GM18526 (cell line): ENCODE data around the gene CCDC195.

Source experiments
- POLR2A ChIP-seq: IDR thresholded peaks from 3 replicates; pipeline ENCODE4 v1.6.1; 2011; ENCODE audit not compliant: insufficient read length; ENCODE audit errors: extremely low read depth

CCDC195 gene, protein sequence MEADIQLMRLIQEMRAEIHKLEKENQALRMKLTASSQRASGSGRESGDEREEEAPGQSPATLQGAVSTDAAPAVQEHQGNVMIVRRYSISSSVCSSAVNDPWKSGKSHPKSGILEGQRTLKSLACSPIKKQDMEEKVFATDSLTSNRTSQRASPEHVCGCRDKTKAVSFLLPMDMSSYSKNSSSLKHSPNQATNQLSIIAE

GRCh38 chr2:224716201-224716600 is at the start of gene CCDC195:
Gene CCDC195 (minus strand): TSS chr2:224716365. CDS start chr2:224716365, 0 bp downstream.
- no peak for TF ChIP-seq POLR2A

DNA sequence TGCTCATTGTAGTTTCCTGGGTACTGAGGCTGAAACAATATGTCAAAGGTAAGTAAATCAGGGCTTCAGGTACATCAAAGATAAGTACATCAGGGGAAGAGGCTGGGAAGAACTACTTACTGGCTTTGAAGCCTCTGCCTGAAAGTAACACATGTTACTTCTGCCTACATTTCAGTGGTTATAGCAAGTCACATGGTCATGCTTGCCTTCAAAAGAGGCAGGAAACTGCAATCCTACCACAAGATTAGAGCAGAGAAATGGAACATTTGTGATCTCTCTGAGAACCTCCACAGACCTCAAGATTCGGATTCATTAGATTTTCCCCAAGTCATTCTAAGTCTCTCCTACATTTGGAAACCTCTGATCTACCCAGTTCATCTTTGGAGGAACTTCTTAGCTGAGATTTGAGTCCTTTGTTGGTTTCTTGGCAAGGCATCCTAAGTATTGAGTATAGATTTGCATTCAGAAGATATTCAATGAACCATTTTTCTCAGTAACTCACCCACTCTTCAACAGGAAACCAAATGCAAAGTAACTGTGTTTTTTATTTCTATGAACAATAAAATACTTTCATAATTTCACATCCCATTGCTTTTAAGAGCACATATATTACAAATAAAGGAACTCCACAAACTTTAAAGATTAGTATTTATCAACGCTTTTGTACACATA is 48.5 kb upstream of the CCDC195 start:
- no peak for TF ChIP-seq POLR2A

DNA sequence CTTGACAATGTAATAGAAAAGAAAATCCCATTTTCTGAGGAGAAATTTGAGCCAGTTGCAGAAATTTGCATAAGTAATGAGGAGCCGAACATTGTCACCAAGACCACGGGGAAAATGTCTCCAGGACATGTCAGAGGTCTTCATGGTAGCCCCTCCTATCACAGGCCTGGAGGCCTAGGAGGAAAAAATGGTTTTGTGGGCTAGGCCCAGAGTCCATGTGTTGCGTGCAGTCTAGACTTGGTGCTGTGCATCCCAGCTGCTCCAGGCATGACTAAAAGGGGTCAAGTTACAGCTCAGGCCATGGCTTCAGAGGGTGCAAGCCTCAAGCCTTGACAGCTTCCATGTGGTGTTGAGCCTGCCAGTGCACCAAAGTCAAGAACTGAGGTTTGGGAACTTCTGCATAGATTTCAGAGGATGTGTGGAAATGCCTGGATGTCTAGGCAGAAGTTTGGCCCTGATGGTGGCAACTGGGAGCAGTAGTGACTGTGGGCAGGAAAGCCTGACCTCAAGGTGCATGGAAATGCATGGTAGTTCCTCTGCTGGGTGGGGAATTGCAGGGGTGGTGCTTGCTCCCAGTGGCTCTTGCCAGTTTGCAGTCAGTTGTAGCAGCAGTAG is 41.9 kb upstream of the CCDC195 start:
- no peak for TF ChIP-seq POLR2A

DNA sequence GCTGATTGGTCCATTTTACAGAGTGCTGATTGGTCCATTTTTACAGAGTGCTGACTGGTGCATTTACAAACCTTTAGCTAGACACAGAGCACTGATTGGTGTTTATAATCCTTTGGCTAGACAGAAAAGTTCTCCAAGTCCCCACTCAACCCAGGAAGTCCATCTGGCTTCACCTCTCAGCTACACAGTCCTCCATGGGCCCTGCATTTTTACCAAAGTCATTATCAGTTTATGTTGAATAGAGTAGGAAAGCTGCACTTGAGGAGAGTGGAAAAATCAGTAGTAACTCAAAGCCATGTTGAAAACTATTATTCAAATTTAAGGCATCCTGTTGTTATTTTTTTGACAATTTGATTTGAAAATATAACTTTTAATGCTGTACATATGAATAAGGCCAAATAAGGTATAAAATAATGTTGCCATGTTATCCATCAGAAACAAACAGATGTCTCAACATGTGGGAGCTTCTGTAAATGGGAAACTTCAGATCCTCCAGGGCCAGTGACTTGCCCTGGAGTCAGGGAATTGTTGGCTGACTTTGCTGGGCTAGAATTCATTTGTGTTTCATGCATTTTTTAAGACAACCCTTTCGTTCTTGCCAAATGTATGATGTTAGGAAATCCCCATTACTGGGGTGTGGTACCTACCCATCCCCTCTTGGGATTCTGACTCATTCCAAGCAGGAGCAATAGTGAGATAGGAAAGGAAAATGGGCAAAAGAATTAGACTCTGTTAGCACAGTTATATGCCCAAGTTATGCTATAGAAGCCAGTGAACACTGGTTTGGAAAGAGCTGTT is 37.8 kb upstream of the CCDC195 start:
- no peak for TF ChIP-seq POLR2A

GRCh38 chr2:224751996-224752698 is 36.0 kb upstream of the CCDC195 start:
- TF ChIP-seq POLR2A, result no peak

GRCh38 chr2:224749136-224749535 is 33.0 kb upstream of the CCDC195 start:
- TF ChIP-seq POLR2A, result no peak

- TF ChIP-seq POLR2A, result no peak
Observed at GRCh38 chr2:224747765-224748164, 31.6 kb upstream of the CCDC195 start.

DNA sequence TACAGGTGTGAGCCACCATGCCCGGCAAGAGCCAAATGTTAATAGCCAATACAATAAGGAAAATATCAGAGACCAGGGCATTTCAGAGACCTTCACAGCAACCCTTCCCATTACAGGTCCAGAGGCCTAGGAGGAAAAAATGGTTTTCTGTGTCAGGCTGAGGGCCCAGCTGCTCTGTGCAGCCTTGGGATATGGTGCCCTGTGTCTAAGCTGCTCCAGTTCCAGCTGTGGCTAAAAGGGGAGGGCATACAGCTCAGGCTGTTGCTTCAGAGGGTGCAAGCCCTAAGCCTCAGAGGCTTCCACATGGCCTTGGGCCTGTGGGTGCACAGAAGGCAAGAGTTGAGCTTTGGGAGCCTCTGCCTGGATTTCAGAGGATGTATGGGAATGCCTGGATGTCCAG is 20.1 kb upstream of the CCDC195 start:
- TF ChIP-seq POLR2A, result no peak

DNA sequence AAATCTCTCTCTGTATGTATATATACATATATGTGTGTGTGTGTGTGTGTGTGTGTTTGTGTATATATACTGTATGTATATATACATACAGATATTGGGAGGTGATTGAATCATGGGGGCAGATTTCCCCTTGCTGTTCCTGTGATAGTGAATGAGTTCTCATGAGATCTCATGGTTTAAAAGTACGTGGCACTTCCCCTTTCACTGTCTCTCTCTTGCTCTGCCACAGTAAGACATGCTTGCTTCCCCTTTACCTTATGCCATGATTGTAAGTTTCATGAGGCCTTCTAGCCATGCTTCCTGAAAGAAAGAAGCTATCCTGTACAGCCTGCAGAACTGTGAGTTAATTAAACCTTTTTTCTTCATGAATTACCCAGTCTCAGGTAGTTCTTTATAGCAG is 18.8 kb upstream of the CCDC195 start:
- TF ChIP-seq POLR2A, result no peak

GRCh38 chr2:224731665-224732064 is 15.5 kb upstream of the CCDC195 start:
- TF ChIP-seq POLR2A, result no peak

DNA sequence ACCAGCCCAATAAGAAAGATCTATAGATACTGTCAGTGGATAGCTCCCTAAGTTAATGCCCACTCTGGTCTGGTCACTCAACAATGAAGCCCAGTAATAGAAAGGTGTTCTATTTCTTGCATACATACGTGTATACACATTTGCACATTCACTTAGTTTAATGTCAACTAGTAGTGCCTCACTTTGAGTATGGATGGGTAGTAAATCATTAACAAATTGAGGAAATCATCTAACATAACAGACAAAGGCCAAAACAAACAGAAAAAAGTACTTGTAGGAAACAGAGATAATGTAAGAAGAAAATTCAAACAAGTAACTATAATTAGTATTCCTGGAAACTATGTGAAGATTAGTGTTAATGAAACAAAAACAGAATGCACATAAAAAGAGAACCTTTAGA is 13.3 kb upstream of the CCDC195 start:
- TF ChIP-seq POLR2A, result no peak

DNA sequence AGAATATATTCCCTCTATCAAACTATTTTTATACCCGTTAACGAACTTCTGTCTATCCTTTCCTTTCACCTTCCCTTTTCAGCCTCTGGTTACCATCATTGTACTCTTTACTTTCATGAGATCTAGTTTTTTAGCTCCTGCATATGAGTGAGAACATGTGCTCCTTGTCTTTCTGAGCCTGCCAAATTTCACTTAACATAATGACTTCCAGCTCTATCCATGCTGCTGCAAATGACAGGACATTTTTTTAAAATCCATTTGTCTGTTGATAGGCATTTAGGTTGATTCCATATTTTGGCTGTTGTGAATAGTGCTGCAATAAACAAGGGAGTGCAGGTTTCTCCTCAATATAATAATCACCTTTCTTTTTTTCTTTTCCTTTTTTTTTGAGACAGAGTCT is 8.2 kb upstream of the CCDC195 start:
- TF ChIP-seq POLR2A, result no peak

- TF ChIP-seq POLR2A, result no peak
Observed at GRCh38 chr2:224723586-224724217, 7.5 kb upstream of the CCDC195 start.

GRCh38 chr2:224722770-224723169 is 6.6 kb upstream of the CCDC195 start:
- no peak for TF ChIP-seq POLR2A

- TF ChIP-seq POLR2A, result no peak
Observed at GRCh38 chr2:224722250-224722649, 6.1 kb upstream of the CCDC195 start.

DNA sequence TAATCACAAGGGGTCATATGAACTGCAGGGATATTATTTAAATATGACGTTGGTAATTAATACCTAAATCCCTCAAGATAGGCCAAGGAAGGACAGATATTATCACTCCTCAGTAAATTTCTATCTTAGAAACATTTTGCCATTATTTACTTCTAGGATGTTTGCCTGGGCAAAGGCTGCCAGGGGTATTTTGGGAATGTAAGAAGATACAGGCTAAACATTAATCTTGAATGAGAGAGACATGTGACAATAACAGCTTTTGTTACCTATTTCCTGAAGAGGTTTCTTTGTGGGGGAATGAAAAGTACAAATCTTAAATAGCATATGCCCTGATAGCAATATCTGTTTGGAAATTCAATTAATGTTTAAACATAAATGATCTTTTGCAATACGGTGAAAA is 756 bp upstream of the CCDC195 start:
- TF ChIP-seq POLR2A, result no peak
